ENCODE results near the gene TULP3. TPM values are rescaled to one million over a fixed set of nuclear protein-coding genes. Genes with fewer than 3 reads are reported as not detected.

Gene TULP3
- total RNA-seq, 4 donors from 2014 or later: 16.6 to 22.5 (median 20.6) TPM

- TF ChIP-seq, protein P1, sequence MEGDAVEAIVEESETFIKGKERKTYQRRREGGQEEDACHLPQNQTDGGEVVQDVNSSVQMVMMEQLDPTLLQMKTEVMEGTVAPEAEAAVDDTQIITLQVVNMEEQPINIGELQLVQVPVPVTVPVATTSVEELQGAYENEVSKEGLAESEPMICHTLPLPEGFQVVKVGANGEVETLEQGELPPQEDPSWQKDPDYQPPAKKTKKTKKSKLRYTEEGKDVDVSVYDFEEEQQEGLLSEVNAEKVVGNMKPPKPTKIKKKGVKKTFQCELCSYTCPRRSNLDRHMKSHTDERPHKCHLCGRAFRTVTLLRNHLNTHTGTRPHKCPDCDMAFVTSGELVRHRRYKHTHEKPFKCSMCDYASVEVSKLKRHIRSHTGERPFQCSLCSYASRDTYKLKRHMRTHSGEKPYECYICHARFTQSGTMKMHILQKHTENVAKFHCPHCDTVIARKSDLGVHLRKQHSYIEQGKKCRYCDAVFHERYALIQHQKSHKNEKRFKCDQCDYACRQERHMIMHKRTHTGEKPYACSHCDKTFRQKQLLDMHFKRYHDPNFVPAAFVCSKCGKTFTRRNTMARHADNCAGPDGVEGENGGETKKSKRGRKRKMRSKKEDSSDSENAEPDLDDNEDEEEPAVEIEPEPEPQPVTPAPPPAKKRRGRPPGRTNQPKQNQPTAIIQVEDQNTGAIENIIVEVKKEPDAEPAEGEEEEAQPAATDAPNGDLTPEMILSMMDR (IDR thresholded peaks at IDR 0.05; ENCODE audit: low read depth): no peak
Measured at GRCh38 chr12:2879853-2880252, 10.8 kb upstream of the TULP3 start.

- TF ChIP-seq, protein P1 (IDR thresholded peaks at IDR 0.05; ENCODE audit: low read depth): no peak
Measured at GRCh38 chr12:2884810-2885209, 5.9 kb upstream of the TULP3 start.

DNA sequence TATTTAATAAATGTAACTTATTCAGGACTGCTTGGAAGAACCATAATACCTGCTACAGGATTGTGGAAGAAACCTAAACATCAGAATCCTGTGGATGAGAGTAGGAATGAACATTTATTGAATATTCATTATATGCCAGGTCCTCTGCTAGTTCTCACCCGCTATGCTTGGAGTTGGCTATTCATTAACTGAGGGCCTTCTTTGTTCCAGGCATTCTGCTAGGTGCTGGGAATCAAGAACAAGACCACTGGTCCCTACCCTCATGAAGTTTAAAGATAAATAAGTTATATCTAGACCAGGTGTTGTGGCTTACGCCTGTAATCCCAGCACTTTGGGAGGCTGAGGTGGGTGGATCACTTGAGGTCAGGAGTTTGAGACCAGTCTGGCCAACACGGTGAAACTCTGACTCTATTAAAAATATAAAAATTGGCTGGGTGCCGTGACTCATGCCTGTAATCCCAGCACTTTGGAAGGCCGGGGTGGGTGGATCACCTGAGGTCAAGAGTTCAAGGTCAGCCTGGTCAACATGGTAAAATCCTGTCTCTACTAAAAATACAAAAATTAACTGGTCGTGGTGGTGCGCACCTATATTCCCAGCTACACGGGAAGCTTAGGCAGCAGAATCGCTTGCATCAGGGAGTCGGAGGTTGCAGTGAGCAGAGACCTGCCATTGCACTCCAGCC lies 3.8 kb upstream of the TULP3 start:
- TF ChIP-seq, protein P1 (IDR thresholded peaks at IDR 0.05; ENCODE audit: low read depth): no peak

DNA sequence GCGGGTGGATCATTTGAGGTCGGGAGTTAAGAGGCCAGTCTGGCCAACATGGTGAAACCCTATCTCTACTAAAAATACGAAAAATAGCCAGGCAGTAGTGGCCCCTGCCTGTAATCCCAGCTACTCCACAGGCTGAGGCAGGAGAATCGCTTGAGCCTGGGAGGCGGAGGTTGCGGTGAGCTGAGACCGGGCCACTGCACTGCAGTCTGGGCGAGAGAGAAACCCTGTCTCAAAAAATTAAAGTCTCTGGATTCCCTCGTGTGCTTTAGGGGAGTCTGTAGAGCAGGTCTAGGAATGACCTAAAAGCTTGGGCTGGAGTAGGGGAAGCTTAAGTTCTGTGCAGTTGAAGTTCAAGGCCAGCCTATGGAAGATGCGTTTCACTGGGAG lies 697 bp upstream of the TULP3 start:
- TF ChIP-seq, protein P1 (IDR thresholded peaks at IDR 0.05; ENCODE audit: low read depth): no peak

- TF ChIP-seq, protein P1 (IDR thresholded peaks at IDR 0.05; ENCODE audit: low read depth): no peak
Measured at GRCh38 chr12:2891240-2892053, 756 bp downstream of the TULP3 start.

DNA sequence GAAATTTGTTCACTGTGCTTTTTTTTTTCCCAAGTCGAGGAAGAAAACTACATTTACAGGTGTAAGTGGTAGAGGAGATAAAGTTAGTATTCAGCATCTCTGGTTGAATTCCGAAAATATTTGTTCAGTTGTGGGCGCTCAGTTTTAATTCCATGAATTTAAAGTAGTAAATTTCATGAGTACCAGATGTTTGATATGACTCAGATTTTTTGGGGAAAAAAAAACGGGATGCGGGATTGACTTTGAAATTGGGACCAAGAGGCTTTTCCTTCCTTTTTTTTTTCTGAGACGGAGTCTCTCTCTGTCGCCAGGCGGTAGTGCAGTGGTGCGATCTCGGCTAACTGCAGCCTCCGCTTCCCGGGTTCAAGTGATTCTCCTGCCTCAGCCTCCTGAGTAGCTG lies 1.6 kb downstream of the TULP3 start:
- TF ChIP-seq, protein P1 (IDR thresholded peaks at IDR 0.05; ENCODE audit: low read depth): no peak

- TF ChIP-seq, protein P1 (IDR thresholded peaks at IDR 0.05; ENCODE audit: low read depth): no peak
Measured at GRCh38 chr12:2893007-2893406, 2.3 kb downstream of the TULP3 start.
